ENCODE measurements around the gene PPM1H.

PPM1H gene

GRCh38 chr12:62930546-62931425 is 4.2 kb downstream of the PPM1H start:
- no peak for DNase-seq
- H3K27ac Mint-ChIP-seq, result no peak overlapping the region
- peaks cover 4% of the 10 kb centered on the region for H3K36me3 Mint-ChIP-seq
- peaks cover 49% of the 10 kb centered on the region for H3K27me3 Mint-ChIP-seq
- peaks cover 13% of the 10 kb centered on the region for H3K4me1 Mint-ChIP-seq
- CTCF ChIA-PET, result no interaction called here
- H3K9me3 Mint-ChIP-seq, result no peaks in the 10 kb centered on the region
- no peak overlapping the region for H3K4me3 Mint-ChIP-seq

GRCh38 chr12:62928632-62929031 is 6.3 kb downstream of the PPM1H start:
- Mint-ChIP-seq H3K27ac (no peak overlapping the region), H3K4me3 (no peak overlapping the region), H3K9me3 (no peaks in the 10 kb centered on the region), H3K36me3 (peaks cover 2% of the 10 kb centered on the region), H3K27me3 (peaks cover 31% of the 10 kb centered on the region), H3K4me1 (peaks cover 6% of the 10 kb centered on the region)
- CTCF ChIA-PET, result no interaction called here
- DNase-seq, result no peak

GRCh38 chr12:62925680-62926079 is 9.3 kb downstream of the PPM1H start:
- H3K4me1 Mint-ChIP-seq, result no peaks in the 10 kb centered on the region
- CTCF ChIA-PET, result interaction anchor here (0.6 kb wide), 1 partner anchor 143 kb away, joined by 3 read pairs; no protein-coding TSS in a partner anchor
- no peak for DNase-seq
- H3K4me3 Mint-ChIP-seq, result no peak overlapping the region
- H3K27ac Mint-ChIP-seq, result no peak overlapping the region
- no peaks in the 10 kb centered on the region for H3K36me3 Mint-ChIP-seq
- peaks cover 4% of the 10 kb centered on the region for H3K27me3 Mint-ChIP-seq
- no peaks in the 10 kb centered on the region for H3K9me3 Mint-ChIP-seq

- no peak for DNase-seq
- no peak overlapping the region for H3K27ac Mint-ChIP-seq
- H3K9me3 Mint-ChIP-seq, result no peaks in the 10 kb centered on the region
- no peak overlapping the region for H3K4me3 Mint-ChIP-seq
- H3K27me3 Mint-ChIP-seq, result peaks cover 7% of the 10 kb centered on the region
- H3K4me1 Mint-ChIP-seq, result no peaks in the 10 kb centered on the region
- CTCF ChIA-PET, result no interaction called here
- no peaks in the 10 kb centered on the region for H3K36me3 Mint-ChIP-seq
Observed at GRCh38 chr12:62924084-62924483, 10.9 kb downstream of the PPM1H start.

- no peak for DNase-seq
- H3K36me3 Mint-ChIP-seq, result no peaks in the 10 kb centered on the region
- no peaks in the 10 kb centered on the region for H3K9me3 Mint-ChIP-seq
- H3K27me3 Mint-ChIP-seq, result peaks cover 7% of the 10 kb centered on the region
- CTCF ChIA-PET, result no interaction called here
- H3K4me3 Mint-ChIP-seq, result no peak overlapping the region
- no peak overlapping the region for H3K27ac Mint-ChIP-seq
- no peaks in the 10 kb centered on the region for H3K4me1 Mint-ChIP-seq
Observed at GRCh38 chr12:62922539-62922938, 12.4 kb downstream of the PPM1H start.

GRCh38 chr12:62919838-62920237 is 15.1 kb downstream of the PPM1H start:
- DNase-seq, result no peak
- CTCF ChIA-PET, result no interaction called here

GRCh38 chr12:62917926-62918325 is 17.0 kb downstream of the PPM1H start:
- no peaks in the 10 kb centered on the region for H3K4me1 Mint-ChIP-seq
- H3K4me3 Mint-ChIP-seq, result no peak overlapping the region
- CTCF ChIA-PET, result interaction anchor here (1.5 kb wide), 1 partner anchor 17 kb away, joined by 5 read pairs; the partner anchor contains the start of gene PPM1H
- H3K9me3 Mint-ChIP-seq, result no peaks in the 10 kb centered on the region
- no peaks in the 10 kb centered on the region for H3K36me3 Mint-ChIP-seq
- H3K27ac Mint-ChIP-seq, result no peak overlapping the region
- peaks cover 7% of the 10 kb centered on the region for H3K27me3 Mint-ChIP-seq
- DNase-seq, result no peak

More at GRCh38 chr12:62919838-62920237, 15.1 kb downstream of the PPM1H start:
- peaks cover 7% of the 10 kb centered on the region for H3K27me3 Mint-ChIP-seq
- no peak overlapping the region for H3K4me3 Mint-ChIP-seq
- H3K27ac Mint-ChIP-seq, result no peak overlapping the region
- H3K36me3 Mint-ChIP-seq, result no peaks in the 10 kb centered on the region
- no peaks in the 10 kb centered on the region for H3K4me1 Mint-ChIP-seq
- H3K9me3 Mint-ChIP-seq, result no peaks in the 10 kb centered on the region

GRCh38 chr12:62916632-62917425 is 18.1 kb downstream of the PPM1H start:
- H3K36me3 Mint-ChIP-seq, result no peaks in the 10 kb centered on the region
- peaks cover 7% of the 10 kb centered on the region for H3K27me3 Mint-ChIP-seq
- H3K9me3 Mint-ChIP-seq, result no peaks in the 10 kb centered on the region
- H3K4me1 Mint-ChIP-seq, result no peaks in the 10 kb centered on the region
- CTCF ChIA-PET, result no interaction called here
- no peak for DNase-seq
- no peak overlapping the region for H3K27ac Mint-ChIP-seq
- no peak overlapping the region for H3K4me3 Mint-ChIP-seq

GRCh38 chr12:62915204-62915529 is 19.8 kb downstream of the PPM1H start:
- Mint-ChIP-seq H3K27me3 (peaks cover 10% of the 10 kb centered on the region), H3K27ac (peak overlapping the region; percentile 42), H3K4me3 (no peak overlapping the region), H3K9me3 (no peaks in the 10 kb centered on the region), H3K4me1 (no peaks in the 10 kb centered on the region), H3K36me3 (no peaks in the 10 kb centered on the region)
- CTCF ChIA-PET, result no interaction called here
- DNase-seq, result no peak

GRCh38 chr12:62914443-62915203 is 20.3 kb downstream of the PPM1H start:
- no peaks in the 10 kb centered on the region for H3K9me3 Mint-ChIP-seq

GRCh38 chr12:62913380-62913779 is 21.6 kb downstream of the PPM1H start:
- CTCF ChIA-PET, result no interaction called here
- no peak for DNase-seq
- no peaks in the 10 kb centered on the region for H3K36me3 Mint-ChIP-seq
- H3K4me3 Mint-ChIP-seq, result no peak overlapping the region
- no peaks in the 10 kb centered on the region for H3K9me3 Mint-ChIP-seq
- no peak overlapping the region for H3K27ac Mint-ChIP-seq
- H3K27me3 Mint-ChIP-seq, result peaks cover 12% of the 10 kb centered on the region
- no peaks in the 10 kb centered on the region for H3K4me1 Mint-ChIP-seq

More at GRCh38 chr12:62914443-62915203, 20.3 kb downstream of the PPM1H start:
- CTCF ChIA-PET, result no interaction called here
- Mint-ChIP-seq H3K27ac (peak overlapping the region; percentile 42), H3K4me1 (no peaks in the 10 kb centered on the region), H3K4me3 (no peak overlapping the region), H3K36me3 (no peaks in the 10 kb centered on the region), H3K27me3 (peaks cover 11% of the 10 kb centered on the region)
- DNase-seq, result no peak

GRCh38 chr12:62912644-62913043 is 22.3 kb downstream of the PPM1H start:
- no peak for DNase-seq
- CTCF ChIA-PET, result no interaction called here
- H3K9me3 Mint-ChIP-seq, result no peaks in the 10 kb centered on the region
- H3K4me3 Mint-ChIP-seq, result no peak overlapping the region
- H3K27ac Mint-ChIP-seq, result no peak overlapping the region
- no peaks in the 10 kb centered on the region for H3K4me1 Mint-ChIP-seq
- peaks cover 12% of the 10 kb centered on the region for H3K27me3 Mint-ChIP-seq
- no peaks in the 10 kb centered on the region for H3K36me3 Mint-ChIP-seq

GRCh38 chr12:62911286-62911685 is 23.7 kb downstream of the PPM1H start:
- CTCF ChIA-PET, result no interaction called here
- Mint-ChIP-seq H3K4me1 (no peaks in the 10 kb centered on the region), H3K27ac (no peak overlapping the region), H3K27me3 (peaks cover 12% of the 10 kb centered on the region), H3K9me3 (no peaks in the 10 kb centered on the region), H3K36me3 (no peaks in the 10 kb centered on the region), H3K4me3 (no peak overlapping the region)
- no peak for DNase-seq

- CTCF ChIA-PET, result no interaction called here
- Mint-ChIP-seq H3K36me3 (no peaks in the 10 kb centered on the region), H3K27me3 (peaks cover 12% of the 10 kb centered on the region), H3K9me3 (no peaks in the 10 kb centered on the region), H3K4me3 (no peak overlapping the region), H3K4me1 (no peaks in the 10 kb centered on the region), H3K27ac (no peak overlapping the region)
- DNase-seq, result no peak
Observed at GRCh38 chr12:62910549-62911169, 24.3 kb downstream of the PPM1H start.

Data from activated naive CD4-positive, alpha-beta T cell treated with anti-CD3 and anti-CD28 coated beads, Interleukin-2, amount 10 ng/mL, durations not matched to agents 7 days and 5 days (primary cell).